ENCODE data around the gene MTF1.
"Not testable (repeated sequence)": the region's sequence is repeated elsewhere in the genome, so short reads cannot be mapped to it uniquely, and the experiment has no call there.

MTF1 gene

DNA sequence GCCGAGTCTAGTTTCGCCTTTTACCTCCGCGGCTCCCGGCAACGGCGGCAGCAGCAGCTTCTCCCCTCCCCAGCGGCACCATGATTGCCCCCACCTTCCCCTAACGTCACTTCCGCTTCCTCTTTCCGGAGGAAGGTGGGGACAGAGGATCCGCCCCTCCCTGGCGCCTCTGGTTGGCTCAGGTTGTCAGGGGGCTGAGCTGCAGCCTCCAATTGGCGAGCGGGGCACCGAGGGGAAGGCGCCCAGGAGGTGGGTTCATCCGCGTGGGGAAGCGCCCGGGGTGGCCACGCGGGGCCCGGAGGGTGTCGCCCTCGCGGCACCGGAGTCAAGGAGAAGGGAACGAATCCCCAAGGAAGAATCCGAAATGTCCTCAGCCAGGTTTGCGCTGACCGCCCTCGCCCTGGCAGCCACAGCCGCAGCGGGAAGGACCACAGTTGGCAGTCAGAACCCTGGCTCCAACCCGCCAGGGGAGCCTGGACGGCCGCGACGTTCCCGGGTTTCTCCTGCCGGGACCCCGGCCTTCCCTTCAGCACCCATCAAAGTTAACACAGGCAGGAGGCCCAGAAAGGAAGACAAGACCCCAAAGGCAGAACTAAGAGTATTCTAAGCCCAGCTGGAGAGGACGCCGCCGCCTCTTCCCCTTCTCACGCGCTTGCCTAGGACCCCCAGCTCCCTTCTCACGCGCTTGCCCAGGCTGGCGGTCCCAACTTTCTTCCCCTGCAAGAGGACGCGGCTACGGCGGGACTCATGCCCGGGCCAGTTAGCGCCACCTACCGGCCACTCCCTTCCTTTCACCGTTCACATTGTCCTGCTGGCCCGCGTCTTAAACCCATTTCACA is at the start of gene MTF1:
Gene MTF1 (minus strand): TSS at position 86 of the 839 bp plus-strand sequence. CDS start 1,934 bp downstream, outside the sequence.
- DNase-seq (ENCODE audit: low read depth, low spot score), result peak; percentile 97

DNA sequence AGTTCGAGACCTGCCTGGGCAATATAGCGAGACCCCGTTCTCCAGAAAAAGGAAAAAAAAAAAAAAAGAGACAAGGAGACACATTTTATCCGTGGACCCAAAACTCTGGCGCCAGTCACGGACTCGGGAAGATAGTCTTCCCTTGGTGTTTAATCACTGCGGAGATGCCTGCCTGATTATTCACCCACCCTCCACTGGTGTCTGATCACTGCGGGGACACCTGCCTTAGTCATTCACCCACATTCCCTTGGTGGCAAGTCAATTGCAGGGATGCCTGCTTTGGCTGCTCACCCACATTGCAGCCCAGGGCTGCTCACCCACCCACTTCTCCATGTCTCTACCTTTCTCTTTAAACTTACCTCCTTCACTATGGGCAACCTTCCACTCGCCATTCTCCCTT is 49.1 kb upstream of the MTF1 start:
- not testable (repeated sequence) for DNase-seq (ENCODE audit: low read depth, low spot score)

DNA sequence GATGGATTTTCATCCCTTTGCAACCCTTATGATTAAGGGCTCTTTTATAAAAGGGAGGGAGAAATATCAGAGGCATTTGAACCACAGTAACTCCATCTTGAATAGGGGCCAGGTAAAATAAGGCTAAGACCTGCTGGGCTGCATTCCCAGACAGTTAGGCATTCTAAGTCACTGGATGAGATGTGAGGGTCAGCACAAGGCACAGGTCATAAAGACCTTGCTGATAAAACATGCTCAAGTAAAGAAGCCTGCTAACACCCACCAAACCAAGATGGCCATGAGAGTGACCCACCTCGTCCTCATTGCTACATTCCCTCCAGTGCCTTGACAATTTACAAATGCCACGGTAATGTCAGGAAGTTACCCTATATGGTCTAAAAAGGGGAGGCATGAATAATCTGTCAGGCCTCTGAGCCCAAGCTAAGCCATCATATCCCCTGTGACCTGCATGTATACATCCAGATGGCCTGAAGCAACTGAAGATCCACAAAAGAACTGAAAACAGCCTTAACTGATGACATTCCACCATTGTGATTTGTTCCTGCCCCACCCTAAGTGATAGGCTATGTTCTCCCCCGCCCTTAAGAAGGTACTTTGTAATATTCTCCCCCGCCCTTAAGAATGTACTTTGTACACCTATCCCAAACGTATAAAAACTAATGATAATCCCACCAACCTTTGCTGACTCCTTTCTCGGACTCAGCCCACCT is 48.2 kb upstream of the MTF1 start:
- not testable (repeated sequence) for DNase-seq (ENCODE audit: low read depth, low spot score)

DNA sequence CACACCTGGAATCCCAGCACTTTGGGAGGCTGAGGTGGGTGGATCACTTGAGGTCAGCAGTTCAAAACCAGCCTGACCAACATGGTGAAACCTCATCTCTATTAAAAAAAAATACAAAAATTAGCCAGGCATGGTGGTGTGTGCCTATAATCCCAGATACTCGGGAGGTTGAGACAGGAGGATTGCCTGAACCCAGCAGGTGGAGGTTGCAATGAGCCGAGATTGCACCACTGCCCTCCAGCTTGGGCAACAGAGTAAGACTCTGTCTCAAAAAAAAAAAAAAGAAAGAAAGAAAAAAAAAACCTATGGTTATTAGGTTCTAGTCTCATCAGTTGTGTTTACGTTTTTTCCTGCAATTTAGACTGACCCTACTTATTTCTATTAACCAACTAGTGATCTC is 47.2 kb upstream of the MTF1 start:
- not testable (repeated sequence) for DNase-seq (ENCODE audit: low read depth, low spot score)

DNA sequence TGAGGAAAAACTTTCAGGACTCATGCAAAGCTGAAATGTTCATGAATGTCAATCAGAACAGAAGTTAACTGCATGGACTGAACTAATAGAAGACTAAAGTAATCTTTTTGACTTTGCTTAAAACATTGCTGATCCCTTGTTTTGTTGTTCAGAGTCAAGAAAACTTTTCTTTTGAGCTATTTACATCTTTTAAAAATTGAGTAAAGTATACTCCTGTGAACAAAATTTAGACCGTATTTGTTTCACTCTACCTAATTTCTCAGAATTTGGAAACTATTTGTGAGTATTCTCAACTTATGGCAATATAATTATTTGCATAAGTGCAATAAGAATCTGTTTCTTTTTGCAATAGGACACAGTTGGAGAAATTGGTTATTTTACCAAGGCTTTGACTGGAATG is 46.3 kb upstream of the MTF1 start:
- no peak for DNase-seq (ENCODE audit: low read depth, low spot score)

DNA sequence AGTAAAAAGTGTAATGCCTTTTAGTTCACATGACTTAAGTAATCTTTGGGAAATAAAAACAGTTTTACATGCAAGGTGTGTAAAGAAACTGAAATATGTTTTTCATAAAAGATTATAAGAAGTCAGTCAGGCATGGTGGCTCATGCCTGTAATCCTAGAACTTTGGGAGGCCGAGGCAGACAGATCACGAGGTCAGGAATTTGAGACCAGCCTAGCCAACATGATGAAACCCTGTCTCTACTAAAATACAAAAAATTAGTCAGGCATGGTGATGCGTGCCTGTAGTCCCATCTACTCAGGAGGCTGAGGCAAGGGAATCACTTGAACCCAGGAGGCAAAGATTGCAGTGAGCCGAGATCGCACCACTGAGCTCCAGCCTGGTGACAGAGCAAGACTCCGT is 44.5 kb upstream of the MTF1 start:
- not testable (repeated sequence) for DNase-seq (ENCODE audit: low read depth, low spot score)

DNA sequence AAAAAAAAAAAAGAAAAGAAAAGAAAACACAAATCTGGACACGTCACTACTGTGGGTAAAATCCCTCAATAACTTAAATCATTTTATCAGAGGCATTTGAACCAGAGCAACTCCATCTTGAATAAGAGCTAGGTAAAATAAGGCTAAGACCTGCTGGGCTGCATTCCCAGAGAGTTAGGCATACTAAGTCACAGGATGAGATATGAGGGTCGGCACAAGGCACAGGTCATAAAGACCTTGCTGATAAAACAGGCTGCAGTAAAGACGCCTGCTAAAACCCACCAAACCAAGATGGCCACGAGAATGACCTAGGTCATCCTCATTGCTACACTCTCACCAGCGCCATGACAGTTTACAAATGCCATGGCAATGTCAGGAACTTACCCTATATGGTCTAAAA is 43.6 kb upstream of the MTF1 start:
- DNase-seq (ENCODE audit: low read depth, low spot score), result no peak

DNA sequence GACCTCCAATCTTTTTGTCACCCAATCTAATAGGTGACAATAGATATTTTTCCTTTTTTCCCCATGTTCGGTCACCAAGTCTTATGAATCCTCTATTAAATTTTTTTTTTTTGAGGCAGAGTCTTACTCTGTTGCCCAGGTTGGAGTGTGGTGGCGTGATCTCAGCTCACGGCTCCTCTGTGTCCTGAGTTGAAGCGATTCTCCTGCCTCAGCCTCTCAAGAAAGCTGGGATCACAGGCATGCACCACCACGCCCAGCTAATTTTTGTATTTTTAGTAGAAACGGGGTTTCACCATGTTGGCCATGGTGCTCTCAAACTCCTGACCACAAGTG is 42.5 kb upstream of the MTF1 start:
- no peak for DNase-seq (ENCODE audit: low read depth, low spot score)

DNA sequence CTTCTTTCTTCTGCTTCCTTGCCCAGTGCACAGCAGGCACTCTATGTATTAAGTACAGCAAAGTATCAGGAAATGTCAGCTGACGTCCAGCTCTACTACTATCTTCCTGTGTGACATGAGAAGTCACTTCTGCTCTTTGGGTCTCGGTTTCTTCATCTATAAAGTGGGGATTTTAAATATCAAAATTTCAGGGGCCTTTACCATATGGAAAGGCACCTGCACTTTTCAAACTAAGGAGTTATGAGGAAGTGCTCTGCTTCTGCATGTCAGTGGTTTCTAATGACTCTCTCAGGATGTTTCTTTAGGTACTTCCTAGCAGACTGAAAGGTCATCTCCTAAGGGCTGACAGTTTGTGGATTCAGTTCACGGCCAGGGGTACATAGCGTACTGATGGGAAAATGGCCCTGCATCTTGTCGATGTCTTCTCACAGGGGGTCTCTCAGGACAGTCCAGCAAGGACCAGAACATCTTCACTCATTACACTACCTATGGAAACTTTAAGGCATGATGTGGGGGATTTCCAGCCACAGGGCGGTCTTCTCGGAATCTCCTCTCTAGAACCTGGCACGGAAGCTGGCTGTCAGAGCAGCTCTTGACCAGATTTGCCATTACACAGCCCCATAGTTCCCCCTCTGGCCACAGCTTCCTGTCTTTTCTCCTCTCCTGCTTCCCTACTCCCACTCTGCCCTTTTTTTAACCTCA is 42.0 kb upstream of the MTF1 start:
- no peak for DNase-seq (ENCODE audit: low read depth, low spot score)

DNA sequence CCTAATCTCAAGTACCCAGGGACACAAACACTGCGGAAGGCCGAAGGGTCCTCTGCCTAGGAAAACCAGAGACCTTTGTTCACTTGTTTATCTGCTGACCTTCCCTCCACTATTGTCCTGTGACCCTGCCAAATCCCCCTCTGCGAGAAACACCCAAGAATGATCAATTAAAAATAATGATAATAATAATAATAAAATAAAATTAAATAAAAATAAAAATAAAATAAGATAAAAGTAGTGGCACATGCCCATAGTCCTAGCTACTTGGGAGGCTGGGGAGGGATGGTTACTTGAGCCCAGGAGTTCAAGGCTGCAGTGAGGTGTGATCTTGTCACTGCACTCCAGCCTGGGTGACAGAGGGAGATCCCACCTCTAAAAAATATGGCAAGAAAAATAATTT is 38.2 kb upstream of the MTF1 start:
- not testable (repeated sequence) for DNase-seq (ENCODE audit: low read depth, low spot score)

DNA sequence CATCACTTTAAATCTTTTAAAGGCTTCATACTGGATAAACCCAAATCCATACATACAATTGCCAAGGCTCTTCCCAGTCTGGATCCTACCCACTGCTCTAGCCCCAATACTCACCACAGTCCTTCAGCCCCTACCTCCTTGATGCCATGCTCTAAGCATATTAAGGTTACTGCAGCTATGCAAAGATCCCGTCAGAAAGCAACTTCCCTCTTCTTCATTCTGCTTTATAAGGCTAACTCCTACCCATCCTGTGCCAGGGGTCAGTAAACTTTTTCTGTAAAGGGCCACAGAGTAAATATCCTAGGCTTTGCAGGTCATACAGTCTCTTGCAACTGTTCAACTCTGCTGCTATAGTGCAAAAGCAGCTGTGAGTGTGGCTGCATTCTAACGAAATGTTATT is 34.3 kb upstream of the MTF1 start:
- no peak for DNase-seq (ENCODE audit: low read depth, low spot score)

DNA sequence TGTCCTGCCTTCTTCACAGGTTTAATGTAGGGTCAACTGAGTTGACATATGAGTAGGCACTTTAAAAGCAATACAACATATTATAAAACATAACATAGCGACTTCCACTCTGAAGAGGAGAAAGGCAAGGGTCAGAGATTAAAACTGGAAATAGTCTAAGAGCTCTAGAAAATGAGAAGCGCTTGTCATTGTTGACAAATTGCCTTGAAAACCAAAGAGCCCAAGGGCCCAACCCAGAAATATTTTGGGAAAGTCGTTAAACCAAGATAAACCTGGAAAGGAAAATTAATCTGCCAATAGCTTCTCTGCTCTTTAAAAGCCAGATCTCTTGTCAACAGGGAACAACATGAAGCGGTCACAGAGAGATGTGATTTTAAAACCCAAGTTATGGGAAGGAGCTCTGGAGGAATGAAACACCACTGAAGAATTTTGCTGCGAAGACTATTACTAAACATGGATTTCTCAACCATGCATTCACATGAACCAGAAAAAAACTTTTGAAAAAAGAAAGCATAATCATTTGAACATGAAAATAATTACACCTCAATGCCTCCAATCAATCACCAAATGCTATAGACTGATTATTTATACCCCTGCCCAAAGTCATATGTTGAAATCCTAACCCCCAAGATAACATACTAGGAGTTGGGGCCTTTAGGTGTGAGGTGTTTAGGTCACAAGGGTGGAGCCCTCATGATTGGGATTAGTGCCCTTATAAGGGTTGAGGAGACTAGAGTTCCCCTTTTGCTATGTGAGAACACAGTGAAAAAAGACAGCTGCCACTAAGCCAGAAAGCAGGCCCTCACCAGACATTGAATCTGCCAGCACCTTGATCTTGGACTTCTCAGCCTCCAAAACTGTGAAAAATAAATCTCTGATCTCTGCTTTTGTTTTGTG is 33.0 kb upstream of the MTF1 start:
- no peak for DNase-seq (ENCODE audit: low read depth, low spot score)

DNA sequence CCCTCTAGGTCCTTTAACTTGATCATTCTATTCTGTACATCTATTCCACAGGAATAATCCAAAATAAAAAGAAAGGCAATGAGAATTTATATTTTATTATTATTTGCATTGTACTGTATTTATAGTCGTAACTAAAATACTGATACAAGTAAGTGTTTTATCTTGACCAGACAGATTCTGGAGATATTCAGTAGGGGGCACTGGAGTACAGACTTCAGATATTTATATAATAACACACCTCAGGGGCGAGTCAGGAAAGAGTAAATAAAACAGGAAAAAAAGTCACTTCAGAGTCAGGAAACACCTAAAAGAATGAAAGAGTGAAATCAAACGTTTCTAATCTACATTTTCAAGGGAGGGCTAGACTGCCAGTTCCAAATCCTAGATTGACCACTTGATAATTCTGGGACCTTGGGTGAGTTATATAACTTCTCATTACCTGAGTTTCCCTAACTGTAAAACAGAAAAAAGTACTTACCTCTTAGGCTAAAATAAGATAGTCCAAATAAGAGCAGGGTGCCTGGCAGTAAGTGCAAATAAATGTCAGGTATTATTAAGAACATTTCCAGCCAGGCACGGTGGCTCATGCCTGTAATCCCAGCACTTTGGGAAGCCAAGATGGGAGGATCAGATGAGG is 31.1 kb upstream of the MTF1 start:
- no peak for DNase-seq (ENCODE audit: low read depth, low spot score)

DNA sequence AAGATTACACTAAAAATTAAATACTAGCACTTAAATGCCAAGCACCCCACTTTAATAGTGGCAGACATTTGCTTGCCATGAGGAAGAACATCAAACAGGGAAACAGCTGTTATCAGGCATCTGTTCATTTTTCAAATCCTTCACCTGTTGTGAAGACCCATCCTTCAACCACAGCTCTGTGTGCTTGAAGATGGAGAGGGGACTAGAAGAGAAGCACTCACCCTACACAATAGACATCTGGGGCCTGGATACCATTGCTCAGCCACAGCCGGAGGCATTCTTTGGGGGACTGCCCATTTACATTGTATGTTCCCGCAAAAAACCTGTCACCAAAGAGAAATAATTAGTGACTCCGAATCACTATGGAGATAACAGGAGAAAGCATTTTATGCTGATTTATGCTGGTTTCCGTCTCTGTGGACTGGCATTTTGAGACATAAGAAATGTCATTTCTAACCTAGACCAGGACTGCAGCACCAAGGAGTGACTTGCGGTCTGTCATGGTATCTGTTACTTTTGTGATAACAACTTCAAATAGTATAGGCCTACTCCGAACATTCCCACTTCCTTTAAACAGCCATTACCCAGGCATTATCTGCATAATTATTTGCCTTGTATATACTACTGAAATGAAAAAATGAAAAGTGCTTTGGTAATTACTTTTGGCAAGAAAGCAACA is 28.8 kb upstream of the MTF1 start:
- no peak for DNase-seq (ENCODE audit: low read depth, low spot score)

DNA sequence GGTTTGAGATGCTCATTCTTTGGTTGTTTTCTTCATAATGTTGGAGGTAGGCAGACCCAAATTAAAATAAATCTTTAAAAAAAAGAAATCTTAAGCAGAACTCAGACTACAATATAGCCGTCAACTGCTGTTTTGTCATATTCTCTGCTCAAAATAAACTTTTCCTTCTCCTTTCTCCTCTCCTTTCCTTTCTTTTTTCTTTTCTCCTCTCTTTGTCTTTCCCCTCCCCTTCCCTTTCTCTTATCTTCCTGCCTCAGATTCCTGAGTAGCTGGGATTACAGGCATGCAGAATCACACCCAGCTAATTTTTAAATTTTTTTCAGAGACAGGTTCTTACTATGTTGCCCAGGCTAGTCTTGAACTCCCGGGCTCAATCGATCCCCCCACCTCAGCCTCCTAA is 24.8 kb upstream of the MTF1 start:
- DNase-seq (ENCODE audit: low read depth, low spot score), result no peak

DNA sequence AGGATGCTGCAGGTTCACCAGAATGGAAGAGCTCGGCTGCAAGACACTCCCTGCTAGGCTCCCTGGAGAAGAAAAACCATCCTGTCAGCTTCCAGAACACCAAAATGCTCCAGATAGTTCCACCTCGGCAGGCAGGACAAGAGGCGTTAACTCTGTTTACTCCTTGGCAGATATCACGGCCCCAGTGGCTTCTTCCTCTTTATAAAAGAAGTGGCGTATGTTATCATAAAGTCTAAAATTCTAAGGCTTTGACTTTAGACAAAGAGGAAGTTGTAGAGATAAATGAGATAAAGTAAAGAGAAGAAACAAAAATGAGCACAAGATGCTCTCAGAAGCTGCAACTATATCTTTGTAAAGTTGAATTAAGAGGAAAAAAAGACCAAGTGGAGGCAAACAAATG is 24.3 kb upstream of the MTF1 start:
- DNase-seq (ENCODE audit: low read depth, low spot score), result no peak

DNA sequence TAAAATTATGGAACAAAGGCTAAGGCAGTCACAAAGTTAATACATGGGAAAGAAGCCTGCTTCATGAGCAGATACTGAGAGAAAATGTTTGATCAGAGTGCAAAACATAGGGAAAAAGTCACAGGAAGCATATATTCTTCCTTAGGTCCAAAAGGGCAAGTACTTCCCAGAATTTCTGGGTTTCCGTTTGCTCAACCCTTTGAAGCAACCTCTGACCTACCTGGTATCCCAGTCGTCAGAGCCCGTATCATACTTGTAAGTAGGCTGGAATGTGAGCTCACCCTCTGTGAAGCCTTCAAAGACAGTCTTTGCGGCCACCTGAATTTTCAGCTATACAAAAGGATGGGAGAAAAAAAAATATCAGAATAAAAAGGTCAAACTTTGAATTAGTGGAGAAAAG is 20.5 kb upstream of the MTF1 start:
- no peak for DNase-seq (ENCODE audit: low read depth, low spot score)

DNA sequence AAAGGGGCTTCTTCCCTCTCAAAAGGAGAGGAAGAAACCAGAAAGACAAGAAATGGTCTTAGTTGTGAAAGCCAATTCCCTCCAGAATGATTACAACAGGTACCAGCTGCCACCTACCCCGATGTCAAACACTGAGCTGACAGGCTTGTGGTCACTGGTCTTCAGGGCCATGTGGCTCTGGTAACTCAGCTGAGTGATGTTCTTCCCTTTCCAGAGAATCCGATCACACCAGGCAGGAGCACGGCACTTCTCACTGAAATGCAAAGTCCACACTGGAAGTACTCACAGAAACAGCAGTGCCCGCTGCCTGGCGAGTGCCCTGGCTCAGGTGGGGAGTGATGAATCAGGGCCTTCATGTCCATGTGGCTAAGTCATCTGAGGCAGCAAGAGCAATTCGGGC is 18.7 kb upstream of the MTF1 start:
- no peak for DNase-seq (ENCODE audit: low read depth, low spot score)

DNA sequence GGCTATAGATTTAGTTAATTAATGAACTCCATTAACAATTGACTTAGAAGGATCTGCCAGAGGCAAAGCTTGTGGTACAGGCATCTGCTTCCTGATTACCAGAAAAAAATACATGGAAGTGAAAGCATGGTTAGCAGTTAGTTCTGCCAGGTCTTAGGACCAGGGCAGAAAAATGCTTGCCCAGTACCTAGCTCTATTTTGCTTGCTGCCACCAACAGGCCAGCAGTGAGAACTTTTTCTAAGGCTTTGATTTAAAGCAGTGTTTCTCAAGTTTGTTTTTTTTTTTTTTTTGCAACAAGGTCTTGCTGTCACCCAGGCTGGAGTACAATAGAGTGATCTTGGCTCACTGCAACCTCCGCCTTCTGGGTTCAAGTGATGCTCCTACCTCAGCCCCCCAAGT is 16.4 kb upstream of the MTF1 start:
- no peak for DNase-seq (ENCODE audit: low read depth, low spot score)

DNA sequence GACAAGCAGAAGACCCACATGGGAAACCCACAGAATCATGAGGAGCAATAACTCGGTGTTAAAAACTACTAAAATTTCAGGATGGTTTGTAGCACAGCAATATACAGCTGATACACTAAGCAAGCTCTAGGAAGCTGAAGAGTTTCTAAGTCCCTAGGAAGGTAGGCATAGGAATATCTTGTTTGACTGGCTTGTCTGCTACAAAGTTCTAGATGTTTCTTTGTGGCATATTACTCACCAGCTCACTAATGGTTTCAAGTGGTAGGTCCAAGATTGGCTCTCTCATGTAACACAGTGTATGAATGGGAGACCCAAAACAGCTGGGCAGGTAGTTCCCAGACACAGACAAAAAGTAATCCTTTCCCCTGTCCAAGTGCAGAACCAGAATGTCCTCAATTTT is 13.3 kb upstream of the MTF1 start:
- no peak for DNase-seq (ENCODE audit: low read depth, low spot score)

DNA sequence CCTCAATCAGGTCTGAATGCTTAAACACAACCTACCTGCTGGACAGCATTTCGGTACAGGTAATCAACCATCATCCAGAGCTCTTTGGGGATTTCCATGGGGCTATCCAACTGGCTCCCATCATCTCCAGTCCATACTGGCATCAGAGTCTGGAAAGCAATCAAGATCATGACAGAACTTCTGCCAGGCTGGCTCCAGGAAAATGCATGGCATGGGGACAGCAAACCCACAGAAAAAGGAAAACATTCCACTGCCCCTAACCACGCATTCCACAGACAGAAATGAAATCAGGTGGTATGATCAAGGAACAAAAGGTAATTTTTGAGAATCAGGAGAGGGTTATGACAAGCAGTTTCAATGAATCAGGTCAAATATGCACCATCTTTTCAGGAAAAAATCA is 9.1 kb upstream of the MTF1 start:
- DNase-seq (ENCODE audit: low read depth, low spot score), result no peak

Measured in activated naive CD8-positive, alpha-beta T cell treated with anti-CD3 and anti-CD28 coated beads, Interleukin-2, amount 50 U/mL, for 16 hours (primary cell).